Stimulated activated CD4-positive, alpha-beta T cell treated with anti-CD3 and anti-CD28 coated beads, Interleukin-4, amount 100 ng/mL, for 24 hours (primary cell): ENCODE results near the gene GALT.
A peak's percentile ranks its signal among the peaks of the same experiment; 100 is the strongest.
"Not testable (repeated sequence)": the region's sequence is repeated elsewhere in the genome, so short reads cannot be mapped to it uniquely, and the experiment has no call there.

ENCODE experiments used
- DNase-seq: peaks from one replicate; pipeline ENCODE4 v3.0.0-alpha.2; 2020

GALT gene

GRCh38 chr9:34627716-34628655 lies 18.5 kb upstream of the GALT start:
- DNase-seq, result no peak

GRCh38 chr9:34628656-34629490 lies 17.6 kb upstream of the GALT start, which contains the start of gene ARID3C:
ARID3C (minus strand) TSS chr9:34629066; CDS start chr9:34628014, 1,052 bp downstream.
- peak; percentile 44 for DNase-seq

- no peak for DNase-seq
Observed at GRCh38 chr9:34629491-34629808, 17.0 kb upstream of the GALT start.

- no peak for DNase-seq
Observed at GRCh38 chr9:34630402-34631154, 15.9 kb upstream of the GALT start.

GRCh38 chr9:34633166-34633565 lies 13.3 kb upstream of the GALT start:
- no peak for DNase-seq

- DNase-seq, result peak; percentile 78
Observed at GRCh38 chr9:34633851-34634550, 12.5 kb upstream of the GALT start.

GRCh38 chr9:34634551-34635248 lies 11.8 kb upstream of the GALT start:
- no peak for DNase-seq

- no peak for DNase-seq
Observed at GRCh38 chr9:34635556-34635955, 10.9 kb upstream of the GALT start.

GRCh38 chr9:34636791-34637355 lies 9.6 kb upstream of the GALT start:
- DNase-seq, result peak; percentile 45

GRCh38 chr9:34637356-34638137 lies 8.9 kb upstream of the GALT start, which contains the start of gene SIGMAR1:
SIGMAR1 (minus strand) TSS chr9:34637787; CDS start chr9:34637697, 90 bp downstream.
- peak; percentile 94 for DNase-seq

- DNase-seq, result no peak
Observed at GRCh38 chr9:34638138-34638445, 8.4 kb upstream of the GALT start.

GRCh38 chr9:34639322-34639721 lies 7.2 kb upstream of the GALT start:
- DNase-seq, result not testable (repeated sequence)

GRCh38 chr9:34642679-34643078 lies 3.8 kb upstream of the GALT start:
- DNase-seq, result no peak

GRCh38 chr9:34644766-34645314 lies 1.6 kb upstream of the GALT start:
- no peak for DNase-seq

GRCh38 chr9:34647084-34647403 lies 569 bp downstream of the GALT start:
- no peak for DNase-seq

- no peak for DNase-seq
Observed at GRCh38 chr9:34647651-34648050, 1.2 kb downstream of the GALT start.

- no peak for DNase-seq
Observed at GRCh38 chr9:34648673-34649072, 2.2 kb downstream of the GALT start.

GRCh38 chr9:34650816-34651215 lies 4.3 kb downstream of the GALT start:
- no peak for DNase-seq

- no peak for DNase-seq
Observed at GRCh38 chr9:34651321-34651720, 4.8 kb downstream of the GALT start.

GRCh38 chr9:34651876-34652601 lies 5.6 kb downstream of the GALT start, which contains the start of gene IL11RA:
IL11RA (plus strand) TSS chr9:34652185; CDS start chr9:34655218, 3,033 bp downstream.
- DNase-seq, result peak; percentile 65
